CD4-positive, alpha-beta T cell treated with Interleukin-10 for 1 hour (primary cell): ENCODE results near the gene OSBPL3.
"Not testable (repeated sequence)": the region's sequence is repeated elsewhere in the genome, so short reads cannot be mapped to it uniquely, and the experiment has no call there.

Source experiments
- DNase-seq: peaks from one replicate; pipeline ENCODE4 v3.0.0-alpha.2; 2020

OSBPL3 gene

GRCh38 chr7:24824896-24825295 lies 155.1 kb downstream of the OSBPL3 start:
- DNase-seq, result no peak

DNA sequence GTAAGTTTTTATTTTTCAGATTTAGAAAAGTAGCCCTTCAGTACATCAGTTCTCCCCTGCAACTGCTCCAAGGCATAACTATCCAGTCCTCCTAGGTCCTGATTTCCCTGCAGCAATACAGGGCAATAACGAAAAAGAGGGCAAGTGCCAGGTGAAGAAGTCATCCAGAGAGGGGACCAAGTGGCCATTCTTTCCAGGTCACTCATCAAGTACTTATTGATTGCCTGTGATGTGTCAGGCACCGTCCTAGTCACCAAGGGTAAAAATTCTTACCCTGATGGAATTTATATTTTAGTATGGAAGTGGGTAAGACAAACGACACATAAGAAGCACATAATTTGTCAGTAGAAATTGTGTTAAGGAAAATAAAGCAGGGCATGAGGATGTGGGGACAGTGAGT lies 155.6 kb downstream of the OSBPL3 start:
- DNase-seq, result no peak

GRCh38 chr7:24821754-24822054 lies 158.3 kb downstream of the OSBPL3 start:
- DNase-seq, result no peak

DNA sequence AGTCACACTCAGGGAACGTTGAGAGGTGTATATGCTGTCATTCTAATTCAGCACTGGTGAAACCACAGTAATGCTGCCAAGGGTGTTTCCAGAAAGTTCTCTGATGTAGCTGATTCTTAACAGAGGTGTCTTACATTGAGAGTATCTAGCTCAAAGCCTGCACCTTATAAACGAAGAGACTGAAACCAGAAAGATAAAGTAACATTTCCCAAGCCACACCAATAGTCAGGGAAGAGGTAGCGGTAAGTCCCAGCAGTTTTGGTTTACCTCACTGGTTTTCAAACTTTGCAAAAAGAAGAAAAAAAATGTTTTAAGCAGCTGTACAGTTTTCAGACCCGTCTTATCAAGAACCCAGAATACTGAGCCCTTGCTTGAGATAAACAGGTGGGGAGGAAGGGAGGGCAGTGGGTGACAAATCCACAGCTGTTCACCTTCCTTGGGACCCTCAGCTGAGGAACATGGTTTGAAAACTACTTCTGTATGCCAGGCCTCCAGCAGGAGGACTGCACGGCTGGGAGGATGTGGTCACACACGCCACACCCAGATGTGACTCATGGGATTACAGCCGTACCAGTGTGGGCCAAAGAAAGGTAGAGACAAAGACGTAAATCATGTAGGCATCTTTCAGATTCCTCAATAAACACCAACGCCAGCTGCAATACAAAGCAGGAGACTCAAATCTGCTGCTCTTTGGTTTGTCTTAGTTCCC lies 158.8 kb downstream of the OSBPL3 start:
- DNase-seq, result peak; percentile 86

DNA sequence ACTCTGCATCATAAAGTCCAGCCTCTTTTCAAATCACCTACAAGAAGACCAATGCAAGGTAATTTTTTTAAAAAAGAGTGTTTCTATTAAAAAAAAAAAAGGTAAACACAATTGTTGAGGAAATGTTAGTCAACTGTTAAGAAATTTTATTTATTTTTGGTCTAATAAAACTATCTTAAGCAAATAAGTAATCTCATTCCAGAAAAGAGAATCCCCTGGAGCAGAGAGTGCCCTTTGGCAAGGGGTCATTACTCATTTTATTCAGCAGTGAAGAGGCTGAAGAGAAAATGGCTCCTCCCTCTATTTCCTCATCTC lies 159.3 kb downstream of the OSBPL3 start:
- DNase-seq, result no peak

- DNase-seq, result peak; percentile 86
Observed at GRCh38 chr7:24819916-24820689, 159.9 kb downstream of the OSBPL3 start.

- DNase-seq, result no peak
Observed at GRCh38 chr7:24817339-24817738, 162.6 kb downstream of the OSBPL3 start.

DNA sequence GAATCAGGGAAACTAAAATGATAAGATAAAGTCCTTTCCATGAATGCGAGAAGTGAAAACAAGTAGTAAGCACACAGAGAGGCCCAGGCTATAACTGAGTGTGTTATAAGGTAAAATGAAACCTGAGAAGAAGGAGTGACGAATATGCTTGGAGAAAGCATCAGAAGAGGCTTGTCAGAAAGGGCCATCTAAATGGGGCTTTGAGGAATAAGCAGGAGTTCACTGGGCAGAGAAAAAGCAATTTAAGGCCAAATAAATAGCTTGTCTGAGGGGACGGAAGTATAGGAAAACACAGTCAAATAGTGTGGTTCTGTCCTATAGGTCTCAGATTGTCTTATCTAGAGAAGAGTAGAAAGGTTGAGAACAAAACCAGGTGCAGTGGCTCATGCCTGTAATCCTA lies 163.1 kb downstream of the OSBPL3 start:
- DNase-seq, result no peak

DNA sequence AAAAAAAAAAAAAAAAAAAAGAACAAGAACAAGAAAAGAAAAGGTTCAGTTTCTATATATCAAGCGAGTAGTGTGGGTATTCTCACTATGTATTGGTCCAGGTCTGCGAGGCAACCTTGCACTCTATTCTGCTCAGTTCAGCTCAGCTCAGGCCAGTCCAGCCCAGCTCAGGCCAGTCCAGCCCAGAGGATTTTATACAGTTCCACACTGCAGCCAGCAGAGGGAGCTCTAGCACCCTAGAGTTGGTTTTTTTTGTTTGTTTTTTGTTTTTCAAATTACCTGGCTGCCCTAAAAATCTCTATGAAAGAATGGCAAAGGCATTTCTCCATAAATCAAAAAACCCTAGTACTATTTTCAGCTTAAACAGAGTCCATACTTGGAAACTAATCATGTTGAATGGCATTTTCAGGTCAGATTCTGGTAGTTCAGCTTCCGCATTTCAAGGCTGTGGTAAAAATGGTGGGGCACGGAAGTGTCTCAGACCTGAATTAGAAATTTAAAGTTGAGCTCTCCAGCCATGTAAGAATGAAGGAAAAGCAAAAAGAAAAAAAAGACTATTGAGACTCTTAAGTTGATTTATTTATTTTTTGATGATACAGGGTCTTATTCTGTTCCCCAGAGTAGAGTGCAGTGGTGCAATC lies 167.6 kb downstream of the OSBPL3 start:
- peak; percentile 57 for DNase-seq

DNA sequence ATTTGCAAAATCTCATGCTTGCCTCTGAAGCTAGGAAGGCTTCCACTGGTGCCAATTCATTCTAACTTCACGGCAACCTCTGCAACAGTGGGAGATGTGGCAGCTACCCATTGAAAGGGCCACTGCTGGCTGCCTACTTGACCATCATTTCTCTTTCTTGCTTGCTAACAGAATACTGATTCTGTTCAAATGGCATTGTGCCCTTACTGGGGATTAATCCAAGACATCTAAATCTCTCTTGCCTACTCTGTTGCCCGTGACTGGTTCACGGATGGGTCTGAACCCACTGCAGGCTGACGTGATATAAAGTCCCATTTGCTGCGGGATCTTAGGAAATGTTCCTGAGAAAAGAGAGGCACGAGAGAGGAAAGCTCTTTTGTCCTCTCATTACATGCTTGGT lies 171.5 kb downstream of the OSBPL3 start:
- no peak for DNase-seq

GRCh38 chr7:24802300-24802699 lies 177.7 kb downstream of the OSBPL3 start:
- DNase-seq, result no peak

GRCh38 chr7:24801883-24802282 lies 178.1 kb downstream of the OSBPL3 start:
- DNase-seq, result no peak

DNA sequence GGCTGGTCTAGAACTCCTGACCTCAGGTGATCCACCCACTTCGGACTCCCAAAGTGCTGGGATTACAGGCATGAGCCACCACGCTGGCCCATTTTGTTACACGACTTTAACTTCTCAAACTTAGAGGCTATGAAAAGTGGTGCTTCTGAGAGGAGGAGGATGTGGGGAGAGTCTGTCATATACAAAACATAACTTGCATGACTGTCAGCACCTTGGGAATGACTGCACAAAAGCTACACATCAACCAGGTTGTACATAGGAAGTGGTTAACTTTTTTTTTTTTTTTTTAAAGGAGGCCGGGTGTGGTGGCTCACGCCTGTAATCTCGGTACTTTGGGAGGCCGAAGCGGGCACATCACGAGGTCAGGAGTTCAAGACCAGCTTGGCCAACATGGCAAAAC lies 179.3 kb downstream of the OSBPL3 start:
- DNase-seq, result no peak

- no peak for DNase-seq
Observed at GRCh38 chr7:24800073-24800472, 179.9 kb downstream of the OSBPL3 start.

- DNase-seq, result no peak
Observed at GRCh38 chr7:24799506-24799905, 180.5 kb downstream of the OSBPL3 start.

DNA sequence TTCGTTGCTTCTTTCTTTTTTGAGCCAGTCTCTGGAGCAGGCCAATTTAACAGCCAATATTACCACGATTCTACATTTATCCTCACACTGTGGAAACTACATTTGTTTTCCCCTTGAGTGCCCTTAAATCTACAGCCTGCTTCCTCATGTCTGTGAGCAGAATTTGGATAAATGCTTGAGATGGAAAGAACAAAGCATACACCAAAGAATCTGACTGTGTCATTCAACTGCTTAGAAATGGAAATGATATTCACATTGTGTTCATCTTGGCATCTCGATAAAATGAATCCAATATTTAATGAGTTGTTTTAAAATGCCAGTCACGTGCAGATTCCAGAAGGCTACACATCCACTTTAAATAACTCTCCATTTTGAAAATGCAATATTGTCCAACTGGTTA lies 181.7 kb downstream of the OSBPL3 start:
- DNase-seq, result no peak

- DNase-seq, result no peak
Observed at GRCh38 chr7:24797270-24797669, 182.7 kb downstream of the OSBPL3 start.

GRCh38 chr7:24795407-24795767 lies 184.6 kb downstream of the OSBPL3 start:
- no peak for DNase-seq

- DNase-seq, result not testable (repeated sequence)
Observed at GRCh38 chr7:24794751-24795406, 185.1 kb downstream of the OSBPL3 start.

- DNase-seq, result no peak
Observed at GRCh38 chr7:24793982-24794648, 185.9 kb downstream of the OSBPL3 start.

DNA sequence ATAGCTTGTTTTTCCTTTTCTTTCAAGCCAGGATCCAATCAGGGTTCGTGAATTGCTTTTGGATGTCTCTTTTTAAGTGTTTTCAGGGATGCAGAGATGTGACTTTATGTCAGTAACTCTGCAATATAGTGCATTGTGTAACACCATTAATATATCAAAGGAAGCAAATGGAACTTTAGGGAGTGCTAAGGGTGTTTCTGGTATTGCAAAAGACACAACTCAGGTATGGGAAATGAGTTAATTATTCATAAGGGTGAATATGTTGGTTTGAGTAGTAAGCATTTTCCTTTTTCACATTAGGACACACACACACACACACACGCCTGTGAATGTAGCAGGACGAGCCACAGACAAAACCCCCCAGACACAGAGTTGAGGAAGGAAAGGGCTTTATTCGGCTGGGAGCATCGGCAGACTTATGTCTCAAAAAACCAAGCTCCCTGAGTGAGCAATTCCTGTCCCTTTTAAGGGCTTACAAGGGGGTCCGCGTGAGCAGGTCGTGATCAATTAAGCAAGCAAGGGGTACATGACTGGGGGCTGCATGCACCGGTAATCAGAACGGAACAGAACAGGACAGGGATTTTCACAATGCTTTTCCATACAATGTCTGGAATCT lies 190.9 kb downstream of the OSBPL3 start:
- DNase-seq, result no peak

DNA sequence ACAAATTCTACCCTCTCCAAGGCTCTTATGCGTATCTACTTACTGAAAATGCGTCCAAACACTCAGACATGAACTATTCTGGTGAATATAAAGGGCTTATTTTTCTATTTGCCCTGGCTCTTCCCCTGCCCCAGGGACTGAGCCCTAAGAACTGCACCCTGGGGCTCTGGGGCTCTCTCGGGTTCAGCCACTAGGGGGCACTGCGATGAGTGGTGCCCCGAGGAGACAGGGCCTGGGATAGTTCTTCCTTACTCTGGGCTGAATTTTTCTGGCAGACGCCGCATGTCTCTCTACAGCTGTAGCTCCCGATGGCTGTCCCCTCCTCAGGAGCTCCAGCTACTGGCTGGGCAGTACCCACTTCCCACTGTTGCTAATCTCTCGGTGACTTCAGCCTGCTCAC lies 191.9 kb downstream of the OSBPL3 start:
- no peak for DNase-seq

GRCh38 chr7:24786941-24787340 lies 193.0 kb downstream of the OSBPL3 start:
- no peak for DNase-seq
